Subcutaneous abdominal adipose tissue (tissue), 5 donors: ENCODE results near the gene GALE.
"Not testable (repeated sequence)": the region's sequence is repeated elsewhere in the genome, so short reads cannot be mapped to it uniquely, and the experiment has no call there.

Source experiments
- H3K27ac ChIP-seq: one replicate; pipeline ENCODE4 v1.7.0; 2013; ENCODE audit warnings: low read depth, mild to moderate bottlenecking, inconsistent platforms, low read length, moderate library complexity
- H3K27me3 ChIP-seq, 5 donors: one replicate each; pipeline ENCODE4 v1.7.0; 2013; ENCODE audit warnings: low read length in 5 of 5, inconsistent platforms in 1 of 5; ENCODE audit not compliant: control insufficient read depth in 5 of 5, insufficient read depth in 4 of 5
- H3K36me3 ChIP-seq, 5 donors: one replicate each; pipeline ENCODE4 v1.7.0; 2013; ENCODE audit warnings: low read length in 5 of 5; ENCODE audit not compliant: control insufficient read depth in 5 of 5, insufficient read depth in 5 of 5
- H3K4me1 ChIP-seq, 5 donors: one replicate each; pipeline ENCODE4 v1.7.0; 2013; ENCODE audit warnings: low read length in 5 of 5, mild to moderate bottlenecking in 3 of 5, moderate library complexity in 1 of 5; ENCODE audit not compliant: control insufficient read depth in 5 of 5, insufficient read depth in 5 of 5
- H3K4me3 ChIP-seq, 5 donors: one replicate each; pipeline ENCODE4 v1.7.0; 2013; ENCODE audit warnings: low read length in 5 of 5, low read depth in 1 of 5
- H3K9ac ChIP-seq, 5 donors: one replicate each; pipeline ENCODE4 v1.7.0; 2013; ENCODE audit warnings: low read length in 5 of 5, mild to moderate bottlenecking in 4 of 5, moderate library complexity in 3 of 5
- H3K9me3 ChIP-seq, 5 donors: one replicate each; pipeline ENCODE4 v1.7.0; 2013; ENCODE audit warnings: low read length in 5 of 5; ENCODE audit not compliant: control insufficient read depth in 5 of 5
- donor health status: healthy.
- donor health status: healthy.
- donor health status: healthy.
- donor health status: healthy.
- donor health status: healthy.

Gene GALE

GRCh38 chr1:23827717-23828116, 27.2 kb upstream of the GALE start:
- Histone ChIP-seq H3K9ac (no peak overlapping the region), H3K27me3 (no peaks in the 10 kb centered on the region), H3K27ac (no peak overlapping the region), H3K36me3 (no peaks in the 10 kb centered on the region), H3K4me1 (peaks cover 6 to 17% (median 13%) of the 10 kb centered on the region in 5 donors), H3K4me3 (no peak overlapping the region), H3K9me3 (no peaks in the 10 kb centered on the region)

DNA sequence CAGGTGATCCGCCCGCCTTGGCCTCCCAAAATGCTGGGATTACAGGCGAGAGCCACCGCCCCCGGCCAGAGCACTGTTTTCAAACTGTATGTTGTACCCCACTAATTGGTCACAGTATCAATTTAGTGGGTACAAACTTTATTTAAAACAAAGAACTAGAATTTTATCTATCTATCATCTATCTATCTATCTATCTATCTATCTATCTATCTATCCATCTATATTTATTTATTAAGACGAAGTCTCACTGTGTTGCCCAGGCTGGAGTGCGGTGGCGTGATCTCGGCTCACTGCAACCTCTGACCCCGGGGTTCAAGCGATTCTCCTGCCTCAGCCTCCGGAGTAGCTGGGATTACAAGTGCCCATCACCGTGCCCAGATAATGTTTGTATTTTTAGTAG, 26.0 kb upstream of the GALE start:
- H3K27me3 ChIP-seq, H3K27ac ChIP-seq, H3K36me3 ChIP-seq, H3K9me3 ChIP-seq, H3K9ac ChIP-seq, H3K4me3 ChIP-seq: not testable (repeated sequence)
- peaks cover 6 to 17% (median 13%) of the 10 kb centered on the region in 5 donors for H3K4me1 ChIP-seq

DNA sequence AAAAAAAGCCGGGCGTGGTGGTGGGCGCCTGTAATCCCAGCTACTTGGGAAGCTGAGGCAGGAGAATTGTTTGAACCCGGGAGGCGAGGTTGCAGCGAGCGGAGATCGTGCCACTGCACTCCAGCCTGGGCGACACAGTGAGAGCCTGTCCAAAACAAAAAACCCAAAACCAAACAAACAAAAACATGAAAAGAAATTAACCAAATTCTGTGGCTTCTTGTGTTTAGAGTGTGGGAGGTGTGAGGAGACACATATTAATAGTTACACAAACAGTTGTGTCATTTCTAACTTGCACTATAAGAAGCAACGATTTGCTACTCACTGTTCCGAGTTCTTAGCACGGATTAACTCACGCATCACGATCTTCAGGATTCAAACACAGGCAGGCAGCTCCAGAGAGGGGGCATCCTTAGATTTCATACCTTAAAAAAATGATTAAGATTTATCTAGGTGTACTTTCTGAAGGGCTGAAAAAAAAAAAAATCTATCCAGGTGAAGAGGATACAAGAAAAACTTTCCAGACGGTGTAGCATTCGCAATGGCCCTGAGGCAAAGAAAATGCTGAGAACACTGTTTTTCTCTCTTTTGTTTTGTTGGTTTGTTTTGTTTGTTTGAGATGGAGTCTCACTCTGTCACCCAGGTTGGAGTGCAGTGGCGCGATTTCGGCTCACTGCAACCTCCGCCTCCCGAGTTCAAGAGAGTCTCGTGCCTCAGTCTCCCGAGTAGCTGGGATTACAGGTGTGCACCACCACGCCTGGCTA, 25.4 kb upstream of the GALE start:
- H3K4me1 ChIP-seq, result peaks cover 6 to 17% (median 13%) of the 10 kb centered on the region in 5 donors
- no peaks in the 10 kb centered on the region for H3K9me3 ChIP-seq
- H3K27ac ChIP-seq, result peak overlapping the region; percentile 92
- no peaks in the 10 kb centered on the region for H3K27me3 ChIP-seq
- no peaks in the 10 kb centered on the region for H3K36me3 ChIP-seq
- H3K9ac ChIP-seq, result peak overlapping the region in 4 of 5 donors; percentile 28 to 100 (median 99)
- peak overlapping the region; percentile 74 to 100 (median 98) for H3K4me3 ChIP-seq

DNA sequence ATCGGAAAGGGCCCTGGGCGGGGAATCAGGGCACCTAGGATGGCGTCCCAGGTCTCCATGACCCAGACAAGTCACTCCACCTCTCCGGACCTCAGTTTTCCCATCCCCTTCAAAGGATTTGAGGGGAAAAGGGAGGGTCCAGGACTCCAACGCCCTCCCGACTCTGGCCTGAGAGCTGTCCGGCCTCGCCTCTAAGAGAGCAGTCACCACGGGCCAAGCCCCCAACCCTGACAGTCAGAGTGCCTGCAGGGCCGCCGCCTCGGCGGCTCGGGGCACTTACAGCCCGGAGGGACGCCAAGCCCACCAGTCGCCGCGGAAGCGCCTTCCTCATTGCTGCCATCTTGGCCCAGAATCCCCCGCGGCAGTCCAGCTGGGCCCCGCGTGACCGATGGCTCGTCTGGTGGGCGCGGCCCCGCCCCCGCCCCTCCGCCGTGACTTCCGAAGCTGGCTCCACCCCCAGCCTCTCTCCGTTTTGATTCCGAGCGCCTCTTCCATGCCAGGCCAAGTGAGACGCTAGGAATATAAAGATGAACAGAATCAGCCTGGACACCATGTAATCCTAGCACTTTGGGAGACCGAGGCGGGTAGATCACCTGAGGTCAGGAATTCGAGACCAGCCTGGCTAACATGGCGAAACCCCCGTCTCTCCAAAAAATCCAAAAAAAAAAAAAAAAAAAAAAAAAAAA, 24.7 kb upstream of the GALE start, which contains the start of gene HMGCL:
HMGCL (minus strand) TSS at position 354 of the 686 bp plus-strand sequence; CDS start at position 340, 14 bp downstream.
- Histone ChIP-seq H3K9me3 (no peaks in the 10 kb centered on the region), H3K27me3 (no peaks in the 10 kb centered on the region), H3K4me3 (peak within 1 kb of the TSS; percentile 95 to 100 (median 98)), H3K27ac (peak within 1 kb of the TSS; percentile 92), H3K9ac (peak within 1 kb of the TSS; percentile 98 to 100 (median 99)), H3K4me1 (peaks cover 6 to 17% (median 13%) of the 10 kb centered on the region in 5 donors), H3K36me3 (no peaks in the 10 kb centered on the region)

- Histone ChIP-seq H3K4me3 (peak overlapping the region; percentile 95 to 100 (median 98)), H3K9me3 (no peaks in the 10 kb centered on the region), H3K27me3 (no peaks in the 10 kb centered on the region), H3K9ac (peak overlapping the region; percentile 98 to 100 (median 99)), H3K4me1 (peaks cover 6 to 17% (median 13%) of the 10 kb centered on the region in 5 donors), H3K36me3 (peaks cover 0 to 3% (median 2%) of the 10 kb centered on the region in 5 donors), H3K27ac (peak overlapping the region; percentile 92)
These were observed 24.1 kb upstream of the GALE start for GRCh38 chr1:23824711-23825075.

- Histone ChIP-seq H3K27me3 (no peaks in the 10 kb centered on the region), H3K4me3 (peak overlapping the region in 1 of 5 donors; percentile 98), H3K27ac (no peak overlapping the region), H3K4me1 (peaks cover 6 to 17% (median 13%) of the 10 kb centered on the region in 5 donors), H3K9ac (peak overlapping the region in 1 of 5 donors; percentile 2), H3K9me3 (no peaks in the 10 kb centered on the region), H3K36me3 (peaks cover 0 to 9% (median 5%) of the 10 kb centered on the region in 5 donors)
These were observed 23.2 kb upstream of the GALE start for GRCh38 chr1:23823767-23824166.

- Histone ChIP-seq H3K27ac (no peak overlapping the region), H3K9me3 (no peaks in the 10 kb centered on the region), H3K27me3 (no peaks in the 10 kb centered on the region), H3K4me3 (no peak overlapping the region), H3K36me3 (peaks cover 12 to 62% (median 50%) of the 10 kb centered on the region in 5 donors), H3K4me1 (no peaks in the 10 kb centered on the region), H3K9ac (no peak overlapping the region)
These were observed 17.1 kb upstream of the GALE start for GRCh38 chr1:23817633-23818032.

GRCh38 chr1:23816906-23817305, 16.4 kb upstream of the GALE start:
- H3K36me3 ChIP-seq, result peaks cover 12 to 69% (median 58%) of the 10 kb centered on the region in 5 donors

DNA sequence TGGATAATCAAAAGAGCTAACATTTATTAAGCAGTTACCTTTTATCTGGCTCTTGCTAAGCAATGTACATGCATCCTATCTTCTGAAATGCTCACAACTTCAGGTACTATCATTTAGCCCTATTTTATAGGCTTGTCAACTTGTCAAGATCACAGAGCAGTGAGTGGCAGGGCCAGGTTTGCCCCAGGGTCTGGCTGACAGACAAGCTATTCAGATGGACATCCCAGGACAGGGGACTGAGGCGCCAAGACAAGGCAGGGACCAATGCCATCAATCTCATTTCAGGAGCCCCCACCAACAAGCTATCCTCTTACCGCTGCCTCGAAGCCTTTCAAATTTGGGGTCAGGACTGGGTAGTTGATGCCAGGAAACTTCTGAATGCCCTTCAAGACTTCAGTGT, 15.8 kb upstream of the GALE start:
- H3K27ac ChIP-seq, result no peak overlapping the region
- H3K4me3 ChIP-seq, result no peak overlapping the region
- H3K36me3 ChIP-seq, result peaks cover 12 to 74% (median 60%) of the 10 kb centered on the region in 5 donors
- no peaks in the 10 kb centered on the region for H3K4me1 ChIP-seq
- H3K9me3 ChIP-seq, result no peaks in the 10 kb centered on the region
- H3K9ac ChIP-seq, result no peak overlapping the region
- no peaks in the 10 kb centered on the region for H3K27me3 ChIP-seq

More at GRCh38 chr1:23816906-23817305, 16.4 kb upstream of the GALE start:
- no peak overlapping the region for H3K9ac ChIP-seq
- H3K9me3 ChIP-seq, result no peaks in the 10 kb centered on the region
- H3K4me3 ChIP-seq, result no peak overlapping the region
- H3K4me1 ChIP-seq, result no peaks in the 10 kb centered on the region
- no peak overlapping the region for H3K27ac ChIP-seq
- no peaks in the 10 kb centered on the region for H3K27me3 ChIP-seq

- Histone ChIP-seq H3K9me3 (no peaks in the 10 kb centered on the region), H3K27ac (no peak overlapping the region), H3K36me3 (peaks cover 12 to 76% (median 55%) of the 10 kb centered on the region in 5 donors), H3K4me3 (no peak overlapping the region), H3K4me1 (peaks cover 0 to 12% (median 0%) of the 10 kb centered on the region in 5 donors), H3K9ac (no peak overlapping the region), H3K27me3 (no peaks in the 10 kb centered on the region)
These were observed 13.5 kb upstream of the GALE start for GRCh38 chr1:23814016-23814415.
